GM13976 (cell line): Measurements from ENCODE around the gene CD300LB.
"Not testable (repeated sequence)": the region's sequence is repeated elsewhere in the genome, so short reads cannot be mapped to it uniquely, and the experiment has no call there.

Source experiments
- DNase-seq: peaks from one replicate; pipeline ENCODE4 v3.0.0; 2012; ENCODE audit warnings: low spot score
- in situ Hi-C: fragments of 300-500 bp; cut with MboI; formaldehyde crosslinking; loops from one replicate; pipeline ENCODE4 v1.12.0; 2022; ENCODE audit warnings: low sequenced_read_pairs, mixed read lengths, inconsistent platforms; ENCODE audit not compliant: unreplicated experiment
- TF ChIP-seq, protein P1 (sequence below): IDR thresholded peaks from 2 replicates; pipeline ENCODE4 v1.5.1; 2012; ENCODE audit warnings: borderline replicate concordance, mild to moderate bottlenecking; ENCODE audit not compliant: insufficient read depth; ENCODE audit errors: extremely low read depth, missing control alignments, control extremely low read depth

The CD300LB gene

DNA sequence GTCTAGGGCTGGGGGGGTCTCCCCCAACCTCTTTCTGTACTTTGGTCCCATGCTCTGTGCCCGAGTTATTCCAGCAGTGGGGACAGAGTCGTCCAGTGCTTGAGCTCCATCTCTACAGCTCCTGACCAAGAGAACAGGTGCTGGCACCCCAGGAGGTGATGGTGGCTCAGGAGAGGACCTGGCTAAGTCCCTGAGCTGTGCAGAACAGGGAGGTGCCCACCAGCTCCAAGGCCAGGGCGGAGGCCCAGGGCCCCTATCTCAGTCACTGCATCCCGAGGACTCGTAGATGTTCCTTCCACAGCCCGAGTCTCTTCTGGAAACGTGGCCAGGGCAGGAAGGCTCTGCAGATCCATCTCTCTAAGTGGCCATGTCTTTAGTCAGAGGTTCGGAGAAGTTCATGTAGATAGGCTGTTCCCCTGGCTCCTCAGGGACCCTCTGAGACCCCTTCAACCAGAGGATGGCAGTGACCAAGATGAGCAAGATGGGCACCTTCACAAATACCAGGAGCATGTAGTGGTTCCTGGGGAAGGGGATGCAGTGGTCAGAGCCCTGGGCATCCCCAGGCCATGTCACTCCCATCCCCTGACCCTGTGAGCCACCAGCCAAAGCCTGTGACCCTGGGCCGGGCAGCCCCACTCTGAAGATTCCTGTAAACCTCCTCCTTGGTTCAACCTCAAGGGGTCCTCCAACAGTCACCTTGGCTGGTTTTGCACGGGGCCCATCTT, 8.7 kb downstream of the CD300LB start:
- TF ChIP-seq, protein P1, sequence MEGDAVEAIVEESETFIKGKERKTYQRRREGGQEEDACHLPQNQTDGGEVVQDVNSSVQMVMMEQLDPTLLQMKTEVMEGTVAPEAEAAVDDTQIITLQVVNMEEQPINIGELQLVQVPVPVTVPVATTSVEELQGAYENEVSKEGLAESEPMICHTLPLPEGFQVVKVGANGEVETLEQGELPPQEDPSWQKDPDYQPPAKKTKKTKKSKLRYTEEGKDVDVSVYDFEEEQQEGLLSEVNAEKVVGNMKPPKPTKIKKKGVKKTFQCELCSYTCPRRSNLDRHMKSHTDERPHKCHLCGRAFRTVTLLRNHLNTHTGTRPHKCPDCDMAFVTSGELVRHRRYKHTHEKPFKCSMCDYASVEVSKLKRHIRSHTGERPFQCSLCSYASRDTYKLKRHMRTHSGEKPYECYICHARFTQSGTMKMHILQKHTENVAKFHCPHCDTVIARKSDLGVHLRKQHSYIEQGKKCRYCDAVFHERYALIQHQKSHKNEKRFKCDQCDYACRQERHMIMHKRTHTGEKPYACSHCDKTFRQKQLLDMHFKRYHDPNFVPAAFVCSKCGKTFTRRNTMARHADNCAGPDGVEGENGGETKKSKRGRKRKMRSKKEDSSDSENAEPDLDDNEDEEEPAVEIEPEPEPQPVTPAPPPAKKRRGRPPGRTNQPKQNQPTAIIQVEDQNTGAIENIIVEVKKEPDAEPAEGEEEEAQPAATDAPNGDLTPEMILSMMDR: no peak
- in situ Hi-C loops: no loop called here
- DNase-seq: no peak

DNA sequence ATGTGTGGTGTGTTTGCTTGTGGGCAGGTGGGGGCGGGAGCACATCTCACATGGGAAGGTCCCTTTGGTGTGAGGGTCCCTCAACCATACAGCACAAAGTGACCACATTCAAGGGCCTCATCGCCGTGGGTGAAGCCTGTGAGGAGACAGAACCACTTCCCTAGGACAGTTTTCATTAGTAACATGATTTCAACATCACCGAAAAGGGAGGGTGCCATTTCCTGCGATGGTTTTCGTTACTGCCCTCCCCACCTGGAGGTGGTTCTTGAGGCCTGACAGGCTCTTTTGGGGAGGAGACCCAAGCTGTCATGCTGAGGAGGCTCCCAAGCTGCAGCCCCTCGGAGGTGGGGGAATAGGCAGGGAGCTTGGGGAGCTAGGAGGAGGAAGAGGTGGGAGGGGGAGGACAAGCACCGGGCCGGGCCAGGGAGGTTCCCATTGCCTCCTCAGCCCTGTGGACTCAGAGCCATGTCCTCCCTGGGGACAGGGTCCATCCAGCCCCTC, 9.5 kb downstream of the CD300LB start:
- TF ChIP-seq, protein P1: no peak
- in situ Hi-C loops: no loop called here
- DNase-seq: peak; percentile 68

DNA sequence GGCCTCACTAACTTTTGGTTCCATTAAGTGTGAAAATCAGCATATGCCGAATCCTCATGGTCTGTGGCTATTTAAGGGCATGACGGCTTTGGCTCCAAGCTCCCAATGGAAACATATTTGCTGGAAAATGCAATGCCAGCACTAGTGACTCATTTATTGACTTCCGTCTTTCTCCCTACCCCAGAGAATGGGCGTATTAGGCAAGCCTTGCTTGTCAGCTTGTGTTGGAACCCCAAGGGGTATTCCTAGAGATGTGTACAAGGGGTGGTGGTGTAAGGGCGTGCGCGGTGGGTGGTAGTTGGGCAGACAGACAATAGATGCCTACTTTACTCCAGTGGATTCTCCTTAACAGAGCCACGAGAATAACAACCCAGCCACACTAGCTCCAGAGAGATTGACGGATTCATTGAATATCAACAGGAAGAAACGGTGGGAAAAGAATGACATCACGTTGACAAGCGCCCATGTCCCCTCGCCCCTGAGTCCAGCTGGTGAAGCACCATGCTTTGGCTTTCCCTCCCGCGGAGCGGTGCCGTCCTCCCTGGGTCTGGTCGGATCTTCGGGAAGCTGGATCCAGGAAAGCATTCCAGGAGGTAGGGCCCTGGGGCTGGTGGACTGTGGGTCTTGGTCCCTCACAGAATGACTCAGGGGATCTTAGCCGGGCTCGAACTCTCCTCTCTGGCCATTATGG, 10.3 kb downstream of the CD300LB start:
- in situ Hi-C loops: no loop called here
- TF ChIP-seq, protein P1: no peak
- DNase-seq: no peak

DNA sequence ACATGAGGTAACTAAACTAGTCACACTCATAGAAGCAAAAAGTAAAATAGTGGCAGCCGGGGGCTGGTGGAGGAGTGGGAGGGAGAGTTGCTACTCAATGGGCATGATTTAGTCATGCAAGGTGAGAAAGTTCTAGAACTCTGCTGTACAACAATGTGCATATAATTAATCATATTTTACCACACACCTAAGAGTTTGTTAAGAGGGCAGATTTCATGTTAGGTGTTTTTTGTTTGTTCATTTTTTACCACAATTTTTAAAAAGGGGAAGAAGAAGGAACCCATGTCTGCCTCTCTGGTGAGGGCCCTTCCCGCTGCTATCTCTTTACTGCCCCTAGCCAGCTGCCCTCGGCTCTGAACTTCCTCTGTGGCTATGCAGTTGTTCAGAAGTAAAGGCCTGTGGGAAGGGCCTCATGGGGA, 11.2 kb downstream of the CD300LB start:
- in situ Hi-C loops: no loop called here
- DNase-seq: no peak
- TF ChIP-seq, protein P1: peak; percentile 5

DNA sequence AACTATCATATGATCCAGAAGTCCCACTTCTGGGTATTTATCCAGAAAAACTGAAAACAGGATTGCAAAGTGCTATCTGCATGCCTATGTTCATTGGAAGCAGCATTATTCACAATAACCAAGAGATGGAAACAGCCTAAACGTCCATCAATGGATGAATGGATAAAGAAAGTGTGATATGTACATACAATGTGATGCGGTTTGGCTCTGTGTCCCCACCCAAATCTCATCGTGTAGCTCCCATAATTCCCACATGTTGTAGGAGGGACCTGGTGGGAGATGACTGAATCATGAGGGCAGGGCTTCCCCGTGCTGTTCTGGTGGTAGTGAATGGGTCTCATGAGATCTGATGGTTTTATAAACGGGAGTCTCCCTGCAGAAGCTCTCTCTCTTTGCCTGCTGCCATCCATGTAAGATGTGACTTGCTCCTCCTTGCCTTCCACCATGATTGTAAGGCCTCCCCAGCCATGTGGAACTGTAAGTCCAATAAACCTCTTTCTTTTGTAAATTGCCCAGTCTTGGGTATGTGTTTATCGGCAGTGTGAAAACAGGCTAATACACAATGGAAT, 12.8 kb downstream of the CD300LB start:
- in situ Hi-C loops, DNase-seq: not testable (repeated sequence)

DNA sequence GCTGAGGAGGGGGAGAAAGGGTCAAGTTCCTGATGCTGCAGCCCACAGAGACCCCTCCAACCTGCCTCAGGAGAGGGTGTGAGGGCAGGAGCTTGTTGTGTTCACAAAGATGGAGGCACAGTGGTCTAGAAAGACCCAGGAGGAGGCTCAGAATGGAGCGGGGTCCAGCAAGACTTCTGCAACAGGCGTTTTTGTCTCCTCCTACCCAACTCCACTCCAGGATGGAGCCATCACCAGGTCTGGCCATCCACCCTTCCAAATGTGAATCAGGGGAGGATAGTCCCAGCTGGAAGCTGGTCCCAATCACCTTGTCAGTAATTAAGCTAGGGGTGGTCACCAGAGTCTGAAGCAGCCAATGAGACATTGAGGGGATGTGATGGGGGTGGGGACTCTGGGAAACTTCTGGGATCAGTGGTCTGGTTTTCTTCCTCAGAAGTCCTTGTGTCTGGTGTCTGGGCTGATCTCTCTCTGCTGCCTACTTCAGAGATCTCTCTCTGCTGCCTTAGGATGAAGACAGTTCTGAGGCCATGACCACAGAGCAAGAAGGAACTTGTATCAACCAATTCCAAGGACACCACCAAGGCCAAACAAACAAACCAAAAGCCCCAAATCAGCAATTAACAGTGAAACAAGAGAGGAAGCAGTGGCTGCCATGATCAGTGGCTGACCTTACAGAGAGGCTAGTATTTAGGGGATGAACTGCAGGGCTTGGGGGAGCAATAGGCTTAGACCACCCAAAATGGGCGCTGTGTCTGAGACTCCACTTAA, 14.5 kb downstream of the CD300LB start:
- in situ Hi-C loops: no loop called here
- TF ChIP-seq, protein P1: no peak
- DNase-seq: no peak

DNA sequence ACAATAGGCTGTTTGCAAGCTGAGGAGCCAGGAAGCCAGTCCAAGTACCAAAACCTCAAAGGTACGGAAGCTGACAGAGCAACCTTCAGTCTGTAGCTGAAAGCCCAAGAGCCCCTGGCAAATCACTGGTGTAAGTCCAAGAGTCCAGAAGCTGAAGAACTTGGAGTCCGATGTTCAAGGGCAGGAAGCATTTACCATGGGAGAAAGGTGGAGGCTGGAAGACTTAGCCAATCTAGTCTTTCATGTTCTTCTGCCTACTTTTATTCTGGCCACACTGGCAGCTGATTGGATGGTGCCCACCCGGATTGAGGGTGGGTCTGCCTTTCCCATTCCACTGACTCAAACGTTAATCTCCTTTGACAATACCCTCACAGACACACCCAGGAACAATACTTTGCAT, 15.3 kb downstream of the CD300LB start:
- no peak for DNase-seq
- in situ Hi-C loops: no loop called here
- TF ChIP-seq, protein P1: no peak
